Trophoblast cell (in vitro differentiated cells and primary cell): ENCODE results near the gene PHLDB3.

ENCODE experiments used
- DNase-seq, 2 donors: peaks; one replicate each; pipeline ENCODE4 v3.0.0-alpha.2; 2016
- H2AFZ ChIP-seq: 2 replicates; pipeline ENCODE4 v1.6.1; 2013; ENCODE audit warnings: low read length, moderate library complexity, mild to moderate bottlenecking; ENCODE audit not compliant: insufficient read depth, poor library complexity
- H2AK5ac ChIP-seq: 2 replicates; pipeline ENCODE4 v1.6.1; 2013; ENCODE audit warnings: mild to moderate bottlenecking, low read length
- H2BK120ac ChIP-seq: 2 replicates; pipeline ENCODE4 v1.6.1; 2013; ENCODE audit warnings: low read length, mild to moderate bottlenecking, moderate library complexity; ENCODE audit not compliant: insufficient read depth, poor library complexity
- H2BK12ac ChIP-seq: 2 replicates; pipeline ENCODE4 v1.6.1; 2013; ENCODE audit warnings: mild to moderate bottlenecking, low read length, moderate library complexity
- H2BK5ac ChIP-seq: 2 replicates; pipeline ENCODE4 v1.6.1; 2013; ENCODE audit warnings: low read length, low read depth, moderate library complexity, mild to moderate bottlenecking; ENCODE audit not compliant: poor library complexity
- H3K14ac ChIP-seq: 2 replicates; pipeline ENCODE4 v1.6.1; 2013; ENCODE audit warnings: mild to moderate bottlenecking, low read length
- H3K18ac ChIP-seq: 2 replicates; pipeline ENCODE4 v1.6.1; 2013; ENCODE audit warnings: mild to moderate bottlenecking, low read length
- H3K23ac ChIP-seq: 2 replicates; pipeline ENCODE4 v1.6.1; 2013; ENCODE audit warnings: low read length
- H3K27ac ChIP-seq: 2 replicates; pipeline ENCODE4 v1.5.1; 2013; ENCODE audit warnings: low read depth, mild to moderate bottlenecking, inconsistent platforms, low read length, moderate library complexity
- H3K27me3 ChIP-seq: 2 replicates; pipeline ENCODE4 v1.6.1; 2013; ENCODE audit warnings: inconsistent platforms, mild to moderate bottlenecking, low read length, moderate library complexity; ENCODE audit not compliant: insufficient read depth
- H3K36me3 ChIP-seq, 2 experiments: 1 replicate in 1 of 2; 2 replicates in 1 of 2; pipeline ENCODE4 v1.6.1; 2013; ENCODE audit warnings: low read length in 2 of 2, mild to moderate bottlenecking in 2 of 2, moderate library complexity in 1 of 2; ENCODE audit not compliant: insufficient read depth in 2 of 2, control insufficient read depth in 1 of 2
- H3K4ac ChIP-seq: 2 replicates; pipeline ENCODE4 v1.6.1; 2013; ENCODE audit warnings: low read depth, mild to moderate bottlenecking, low read length, moderate library complexity
- H3K4me1 ChIP-seq, 2 experiments: 1 replicate in 1 of 2; 2 replicates in 1 of 2; pipeline ENCODE4 v1.6.1; 2013; ENCODE audit warnings: low read length in 2 of 2, mild to moderate bottlenecking in 2 of 2, moderate library complexity in 1 of 2; ENCODE audit not compliant: insufficient read depth in 2 of 2, control insufficient read depth in 1 of 2
- H3K4me2 ChIP-seq: 2 replicates; pipeline ENCODE4 v1.6.1; 2013; ENCODE audit warnings: inconsistent platforms, mild to moderate bottlenecking, low read length, moderate library complexity
- H3K4me3 ChIP-seq: 2 replicates; pipeline ENCODE4 v1.5.1; 2013; ENCODE audit warnings: mild to moderate bottlenecking, low read depth, low read length, inconsistent platforms
- H3K79me1 ChIP-seq: one replicate; pipeline ENCODE4 v1.6.1; 2013; ENCODE audit warnings: low read length
- H3K79me2 ChIP-seq: 2 replicates; pipeline ENCODE4 v1.6.1; 2013; ENCODE audit warnings: low read length, mild to moderate bottlenecking; ENCODE audit not compliant: control insufficient read depth, insufficient read depth, poor library complexity
- H3K9ac ChIP-seq: 2 replicates; pipeline ENCODE4 v1.6.1; 2013; ENCODE audit warnings: mild to moderate bottlenecking, low read length
- H3K9me3 ChIP-seq: 2 replicates; pipeline ENCODE4 v1.6.1; 2013; ENCODE audit warnings: low read depth, mild to moderate bottlenecking, control low read depth, inconsistent platforms, low read length; ENCODE audit not compliant: insufficient read depth
- H4K12ac ChIP-seq: 2 replicates; pipeline ENCODE4 v1.6.1; 2013; ENCODE audit warnings: low read depth, mild to moderate bottlenecking, low read length, moderate library complexity
- H4K8ac ChIP-seq: 2 replicates; pipeline ENCODE4 v1.6.1; 2013; ENCODE audit warnings: low read depth, mild to moderate bottlenecking, low read length, moderate library complexity
- H4K91ac ChIP-seq: one replicate; pipeline ENCODE4 v1.6.1; 2013; ENCODE audit warnings: low read depth, mild to moderate bottlenecking, low read length, moderate library complexity
- WGBS: extraction: QIAGEN DNeasy Blood & Tissue Kit; methylation state at CpG from one replicate; pipeline ENCODE4 v1.1.7; 2013; ENCODE audit warnings: missing lambda C conversion rate; ENCODE audit not compliant: insufficient read length, insufficient coverage; ENCODE audit errors: extremely low coverage; 5-methylcytosine and 5-hydroxymethylcytosine counted together

The PHLDB3 gene

DNA sequence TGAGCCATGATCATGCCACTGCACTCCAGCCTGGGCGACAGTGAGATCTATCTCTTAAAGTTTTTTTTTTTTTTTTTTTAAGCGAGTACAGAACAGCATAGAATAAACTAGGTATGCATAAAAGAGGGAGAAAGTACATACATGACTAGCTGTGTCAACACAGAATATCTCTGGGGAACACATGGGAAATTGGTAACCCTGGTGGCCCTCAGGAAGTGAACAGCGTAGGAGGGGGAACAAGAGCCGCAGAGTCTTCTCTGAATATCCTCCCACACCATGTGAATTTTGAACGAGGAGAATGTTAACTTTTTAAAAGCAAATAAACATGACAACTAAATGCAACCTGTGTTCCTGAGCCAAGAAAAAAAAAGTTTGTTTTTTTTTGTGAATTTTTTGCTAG is 15.2 kb downstream of the PHLDB3 start:
- WGBS, result no CpG with 5 or more reads among the region's 5 CpGs

DNA sequence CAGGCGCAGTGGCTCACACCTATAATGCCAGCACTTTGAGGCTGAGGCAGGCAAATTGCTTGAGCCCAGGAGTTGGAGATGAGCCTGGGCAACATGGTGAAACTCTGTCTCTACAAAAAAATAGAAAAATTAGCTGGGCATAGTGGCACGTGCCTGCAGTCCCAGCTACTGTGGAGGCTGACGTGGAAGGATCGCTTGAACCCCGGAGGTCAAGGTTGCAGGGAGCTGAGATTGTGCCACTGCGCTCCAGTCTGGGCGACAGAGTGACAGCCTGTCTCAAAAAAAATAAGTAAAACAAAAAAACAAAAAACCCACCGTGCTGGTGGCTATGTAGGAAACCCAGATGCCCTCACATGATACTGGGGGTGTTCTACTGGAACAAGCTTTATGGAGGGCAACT is 16.4 kb downstream of the PHLDB3 start:
- H3K79me1 ChIP-seq, result no peaks in the 10 kb centered on the region

More for the DNA sequence above, 15.2 kb downstream of the PHLDB3 start:
- no peak overlapping the region for H2AFZ ChIP-seq
- H3K79me1 ChIP-seq, result no peaks in the 10 kb centered on the region
- H4K8ac ChIP-seq, result no peak overlapping the region
- no peaks in the 10 kb centered on the region for H3K79me2 ChIP-seq
- H3K4me3 ChIP-seq, result no peak overlapping the region
- H2BK120ac ChIP-seq, result no peak overlapping the region
- H3K4me1 ChIP-seq, result no peaks in the 10 kb centered on the region
- no peak overlapping the region for H3K23ac ChIP-seq
- DNase-seq, result no peak
- no peak overlapping the region for H3K9ac ChIP-seq
- H3K4me2 ChIP-seq, result no peak overlapping the region
- no peak overlapping the region for H2BK12ac ChIP-seq
- H2BK5ac ChIP-seq, result no peak overlapping the region
- H3K18ac ChIP-seq, result no peak overlapping the region
- H3K4ac ChIP-seq, result no peak overlapping the region
- H3K14ac ChIP-seq, result no peak overlapping the region
- H3K27me3 ChIP-seq, result no peaks in the 10 kb centered on the region
- no peak overlapping the region for H4K91ac ChIP-seq
- no peak overlapping the region for H4K12ac ChIP-seq
- H3K36me3 ChIP-seq, result peaks cover under 1 to 3% of the 10 kb centered on the region in 2 experiments
- H3K9me3 ChIP-seq, result no peaks in the 10 kb centered on the region
- no peak overlapping the region for H2AK5ac ChIP-seq
- no peak overlapping the region for H3K27ac ChIP-seq

DNA sequence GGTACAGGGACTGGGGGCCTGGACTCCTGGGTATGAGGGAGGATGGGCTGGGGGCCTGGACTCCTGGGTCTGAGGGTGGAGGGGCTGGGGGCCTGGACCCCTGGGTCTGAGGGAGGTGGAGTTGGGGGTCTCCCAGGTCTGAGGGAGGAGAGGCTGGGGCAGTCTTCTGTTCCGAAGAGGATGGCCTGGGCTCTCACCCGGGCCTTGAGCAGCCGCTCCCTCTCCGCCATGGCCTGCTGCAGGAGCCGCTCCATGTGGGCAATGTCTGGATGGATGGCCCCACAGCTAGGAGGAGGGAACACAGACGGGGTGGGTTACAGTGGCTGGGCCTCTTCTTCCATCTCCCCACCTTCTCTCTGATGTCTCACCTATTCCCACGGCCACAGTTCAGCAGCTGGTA is 18.1 kb downstream of the PHLDB3 start:
- Histone ChIP-seq H2BK5ac (no peak overlapping the region), H3K9ac (no peak overlapping the region), H4K91ac (no peak overlapping the region), H3K27me3 (no peaks in the 10 kb centered on the region), H3K9me3 (no peaks in the 10 kb centered on the region), H2AK5ac (no peak overlapping the region), H4K8ac (no peak overlapping the region), H3K14ac (no peak overlapping the region), H2BK120ac (no peak overlapping the region), H4K12ac (no peak overlapping the region), H2AFZ (no peak overlapping the region), H3K4me3 (no peak overlapping the region), H3K79me1 (no peaks in the 10 kb centered on the region), H3K4me1 (peaks cover 0 to 3% of the 10 kb centered on the region in 2 experiments), H3K18ac (no peak overlapping the region), H3K79me2 (no peaks in the 10 kb centered on the region), H2BK12ac (no peak overlapping the region), H3K4me2 (no peak overlapping the region), H3K27ac (no peak overlapping the region), H3K4ac (no peak overlapping the region), H3K23ac (no peak overlapping the region), H3K36me3 (peaks cover 1 to 3% of the 10 kb centered on the region in 2 experiments)
- WGBS, result no CpG with 5 or more reads among the region's 7 CpGs
- no peak for DNase-seq

More for the DNA sequence above, 16.4 kb downstream of the PHLDB3 start:
- no peaks in the 10 kb centered on the region for H3K27me3 ChIP-seq
- no peak overlapping the region for H2AFZ ChIP-seq
- peaks cover 1 to 3% of the 10 kb centered on the region in 2 experiments for H3K36me3 ChIP-seq
- H2AK5ac ChIP-seq, result no peak overlapping the region
- H3K14ac ChIP-seq, result no peak overlapping the region
- no CpG with 5 or more reads among the region's 8 CpGs for WGBS
- H3K9me3 ChIP-seq, result no peaks in the 10 kb centered on the region
- H2BK120ac ChIP-seq, result no peak overlapping the region
- no peak overlapping the region for H3K23ac ChIP-seq
- no peak overlapping the region for H4K8ac ChIP-seq
- H2BK12ac ChIP-seq, result no peak overlapping the region
- H2BK5ac ChIP-seq, result no peak overlapping the region
- H3K4ac ChIP-seq, result no peak overlapping the region
- no peak overlapping the region for H3K18ac ChIP-seq
- no peak overlapping the region for H3K4me2 ChIP-seq
- H3K4me3 ChIP-seq, result no peak overlapping the region
- H3K4me1 ChIP-seq, result no peaks in the 10 kb centered on the region
- H3K27ac ChIP-seq, result no peak overlapping the region
- no peak for DNase-seq
- no peak overlapping the region for H3K9ac ChIP-seq
- H3K79me2 ChIP-seq, result no peaks in the 10 kb centered on the region
- H4K12ac ChIP-seq, result no peak overlapping the region
- no peak overlapping the region for H4K91ac ChIP-seq

DNA sequence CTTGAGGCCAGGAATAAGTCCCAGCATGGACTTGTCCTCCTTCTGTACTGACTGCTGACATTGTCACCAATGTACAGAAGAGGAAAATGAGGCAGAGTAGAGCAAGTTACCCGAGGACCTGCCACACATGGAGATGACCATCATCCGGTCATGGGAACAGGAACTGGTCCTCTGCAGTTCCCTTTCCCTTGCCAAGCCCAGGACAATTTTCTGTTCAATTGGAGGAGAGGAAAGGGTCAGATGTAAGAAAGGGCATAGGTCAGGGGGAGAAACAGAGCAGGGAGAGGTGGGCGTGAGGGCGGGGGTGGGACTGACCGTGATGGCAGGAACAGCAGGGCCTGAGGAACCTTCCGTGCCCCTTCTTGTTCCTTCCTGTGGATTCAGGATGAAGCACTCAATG is 18.6 kb downstream of the PHLDB3 start:
- H4K91ac ChIP-seq, result no peak overlapping the region
- no peak overlapping the region for H3K9ac ChIP-seq
- no peak overlapping the region for H2AFZ ChIP-seq
- H3K4me1 ChIP-seq, result peaks cover 0 to 3% of the 10 kb centered on the region in 2 experiments
- H3K4ac ChIP-seq, result no peak overlapping the region
- H3K23ac ChIP-seq, result no peak overlapping the region
- H3K79me1 ChIP-seq, result no peaks in the 10 kb centered on the region
- no peak overlapping the region for H3K18ac ChIP-seq
- peaks cover 1 to 3% of the 10 kb centered on the region in 2 experiments for H3K36me3 ChIP-seq
- no peaks in the 10 kb centered on the region for H3K9me3 ChIP-seq
- H3K27ac ChIP-seq, result no peak overlapping the region
- H2BK12ac ChIP-seq, result no peak overlapping the region
- no peak overlapping the region for H2BK5ac ChIP-seq
- H3K79me2 ChIP-seq, result no peaks in the 10 kb centered on the region
- H3K14ac ChIP-seq, result no peak overlapping the region
- no peak overlapping the region for H4K12ac ChIP-seq
- DNase-seq, result no peak
- no peak overlapping the region for H3K4me2 ChIP-seq
- no peaks in the 10 kb centered on the region for H3K27me3 ChIP-seq
- WGBS, result no CpG with 5 or more reads among the region's 6 CpGs
- no peak overlapping the region for H2AK5ac ChIP-seq
- H3K4me3 ChIP-seq, result no peak overlapping the region
- H4K8ac ChIP-seq, result no peak overlapping the region
- no peak overlapping the region for H2BK120ac ChIP-seq
